ENCODE results near the gene CAMKMT. TPM values are rescaled to one million over a fixed set of nuclear protein-coding genes. Genes with fewer than 3 reads are reported as not detected.

CAMKMT gene
- total RNA-seq, 2 donors from 2014 or later, result 6.6 to 7.1 TPM

DNA sequence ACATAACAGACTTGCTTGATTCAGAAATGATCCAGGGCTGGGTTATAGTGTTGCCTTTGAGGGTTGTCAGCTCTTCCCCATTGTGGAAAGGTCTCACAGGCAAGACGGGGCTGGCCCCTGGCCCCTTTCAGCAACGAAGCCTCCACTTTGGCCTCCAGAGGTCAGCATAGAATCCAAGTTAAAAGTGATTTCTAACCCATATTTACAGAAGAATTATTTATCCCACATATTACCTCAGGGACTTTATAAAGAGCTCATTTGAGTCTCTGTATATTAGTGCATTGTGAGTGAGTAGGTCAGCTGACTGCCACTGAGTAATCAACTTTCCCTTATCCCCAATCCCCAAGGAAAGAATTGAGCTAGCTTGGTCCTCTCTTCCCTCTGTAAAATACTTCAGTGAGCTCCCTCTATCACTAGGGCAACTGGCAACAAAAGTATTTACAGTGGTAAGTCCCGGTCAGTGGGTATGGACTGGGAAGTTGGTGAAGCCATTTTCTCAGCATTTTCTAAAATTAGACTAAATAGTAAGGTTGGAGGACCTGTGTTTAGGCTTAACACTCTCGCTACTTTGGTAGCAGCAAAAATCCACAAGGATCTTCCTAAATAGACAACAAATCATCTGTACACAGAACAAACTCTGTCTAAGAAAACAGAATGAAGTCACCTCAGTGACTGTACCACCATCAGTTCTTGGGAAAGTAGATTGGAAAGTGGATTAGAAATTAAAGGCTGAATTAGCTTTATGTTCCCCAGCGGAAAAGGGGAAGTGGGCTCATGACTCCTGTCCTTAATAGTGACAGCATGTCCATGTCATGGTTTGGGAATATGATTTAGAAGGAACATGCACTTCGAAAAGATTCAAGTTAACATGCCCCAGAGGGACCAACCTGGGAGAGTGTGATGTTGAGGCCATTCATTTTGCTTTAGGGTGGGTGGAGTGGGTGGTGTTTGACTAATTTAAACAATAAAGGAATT lies 408.8 kb downstream of the CAMKMT start:
- intact Hi-C loops (cut with DNase I), result no loop called here
- no peak for ATAC-seq

DNA sequence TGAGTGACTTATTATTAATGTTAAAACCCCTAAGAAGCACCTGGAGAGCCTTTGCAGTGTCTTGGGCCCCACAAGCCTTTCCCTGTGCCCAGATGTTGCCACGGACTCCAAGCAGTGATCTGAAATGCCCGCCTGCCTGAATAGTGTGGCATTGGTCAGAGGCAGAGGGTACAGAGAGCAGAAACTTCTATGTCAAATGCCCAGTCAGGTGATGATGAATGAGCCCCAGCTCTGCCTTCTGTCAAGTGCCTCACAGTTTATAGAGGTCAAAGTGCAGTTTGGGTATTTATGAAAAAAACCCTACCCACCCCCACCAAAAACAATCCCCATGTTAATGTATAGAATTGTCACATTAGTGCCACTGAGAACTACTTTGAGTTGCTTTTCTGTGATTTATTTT lies 409.8 kb downstream of the CAMKMT start:
- intact Hi-C loops (cut with DNase I), result no loop called here
- no peak for DNase-seq
- no peak for ATAC-seq

More for the DNA sequence above, 408.8 kb downstream of the CAMKMT start:
- DNase-seq, result no peak

GRCh38 chr2:44772131-44772530 lies 410.4 kb downstream of the CAMKMT start:
- ATAC-seq, result no peak
- intact Hi-C loops (cut with DNase I), result no loop called here
- no peak for DNase-seq

GRCh38 chr2:44772669-44773378 lies 411.1 kb downstream of the CAMKMT start:
- DNase-seq (no peak), ATAC-seq (no peak)
- intact Hi-C loops (cut with DNase I), result no loop called here

GRCh38 chr2:44774826-44775492 lies 413.2 kb downstream of the CAMKMT start:
- ATAC-seq, result no peak
- intact Hi-C loops (cut with DNase I), result no loop called here
- no peak for DNase-seq

- ATAC-seq, result peak in 1 of 2 donors; percentile 36
- intact Hi-C loops (cut with DNase I), result no loop called here
- DNase-seq, result no peak
These were observed 415.3 kb downstream of the CAMKMT start for GRCh38 chr2:44777036-44777435.

- intact Hi-C loops (cut with DNase I), result no loop called here
- DNase-seq (no peak), ATAC-seq (peak in 1 of 2 donors; percentile 70)
These were observed 415.8 kb downstream of the CAMKMT start for GRCh38 chr2:44777537-44777936.

- ATAC-seq (peak; percentile 42 to 63), DNase-seq (no peak)
- intact Hi-C loops (cut with DNase I), result no loop called here
These were observed 416.5 kb downstream of the CAMKMT start for GRCh38 chr2:44778221-44778654.

- DNase-seq (no peak), ATAC-seq (no peak)
- intact Hi-C loops (cut with DNase I), result no loop called here
These were observed 417.1 kb downstream of the CAMKMT start for GRCh38 chr2:44778671-44779476.

- DNase-seq (no peak), ATAC-seq (no peak)
- intact Hi-C loops (cut with DNase I), result no loop called here
These were observed 418.0 kb downstream of the CAMKMT start for GRCh38 chr2:44779793-44780192.

DNA sequence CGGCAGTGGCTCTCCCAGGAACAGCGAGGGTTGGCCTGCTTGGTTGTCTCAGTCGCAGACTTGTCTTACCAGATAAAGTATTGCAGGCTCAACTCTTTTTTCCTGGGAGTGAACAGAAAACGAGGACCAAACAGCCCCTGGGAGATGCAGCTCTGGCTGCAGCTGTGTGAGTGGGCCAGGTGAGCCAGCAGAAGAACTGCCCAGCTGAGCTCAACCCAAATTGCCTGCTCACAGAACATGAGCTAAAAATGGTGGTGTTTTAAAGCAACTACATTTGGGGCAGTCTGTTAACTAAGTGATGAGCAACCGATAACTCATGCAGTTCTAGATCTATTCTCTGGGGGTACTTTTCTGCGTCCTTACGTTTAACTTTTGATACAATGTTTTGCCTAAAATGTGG lies 418.7 kb downstream of the CAMKMT start:
- DNase-seq (no peak), ATAC-seq (no peak)
- intact Hi-C loops (cut with DNase I), result no loop called here

DNA sequence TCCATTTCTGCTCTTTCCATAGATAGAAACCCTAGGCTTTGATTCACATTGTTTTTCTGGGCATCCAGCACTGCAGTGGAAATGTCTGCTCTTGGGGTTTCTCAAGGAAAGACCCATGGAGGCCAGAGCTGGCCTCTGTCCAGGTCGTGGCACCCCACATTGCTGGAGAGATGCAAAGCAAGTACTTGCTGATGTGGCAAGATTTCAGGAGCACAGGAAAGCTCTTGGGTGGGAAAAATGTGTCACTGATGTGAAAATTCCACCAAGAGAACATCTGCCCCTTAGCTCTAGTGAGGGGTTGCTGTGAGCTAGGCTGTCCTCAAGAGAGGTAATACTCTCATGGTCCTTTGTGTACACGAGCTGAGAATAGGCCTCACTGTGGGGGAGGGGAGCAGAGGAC lies 423.7 kb downstream of the CAMKMT start:
- intact Hi-C loops (cut with DNase I), result no loop called here
- ATAC-seq, result no peak
- no peak for DNase-seq

DNA sequence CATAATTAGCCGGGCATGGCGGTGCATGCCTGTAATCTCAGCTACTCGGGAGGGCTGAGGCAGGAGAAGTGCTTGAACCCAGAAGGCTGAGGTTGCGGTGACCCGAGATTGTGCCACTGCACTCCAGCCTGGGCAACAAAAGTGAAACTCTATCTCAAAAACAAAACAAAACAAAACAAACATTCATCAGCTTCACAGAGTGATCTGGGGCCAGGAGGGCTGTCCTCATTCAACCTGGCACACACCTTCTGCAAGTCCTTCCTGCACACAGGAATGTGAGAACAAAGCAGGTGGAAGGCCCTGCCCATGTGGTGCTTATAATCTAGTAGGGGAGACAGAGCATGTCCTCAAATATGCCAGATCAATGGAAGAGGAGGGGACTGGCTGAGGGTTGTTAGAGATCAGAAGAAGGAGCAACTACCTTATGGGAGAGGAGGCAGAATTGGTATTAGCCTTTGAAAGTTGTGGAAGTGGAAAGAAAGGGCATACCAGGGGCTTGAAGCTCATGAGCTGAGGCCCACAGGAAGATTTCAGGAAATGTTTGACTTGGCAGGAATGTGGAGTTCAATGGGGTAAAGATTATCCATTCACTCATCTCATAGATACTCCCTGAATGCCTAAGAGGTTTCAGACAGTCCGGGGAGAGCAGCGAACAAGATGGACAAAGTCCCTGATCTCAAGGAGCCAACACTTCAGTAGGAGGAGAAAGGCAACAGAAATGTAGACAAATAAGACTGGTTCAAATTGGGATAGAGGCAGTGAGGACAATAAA lies 424.5 kb downstream of the CAMKMT start:
- DNase-seq, result no peak
- intact Hi-C loops (cut with DNase I), result no loop called here

DNA sequence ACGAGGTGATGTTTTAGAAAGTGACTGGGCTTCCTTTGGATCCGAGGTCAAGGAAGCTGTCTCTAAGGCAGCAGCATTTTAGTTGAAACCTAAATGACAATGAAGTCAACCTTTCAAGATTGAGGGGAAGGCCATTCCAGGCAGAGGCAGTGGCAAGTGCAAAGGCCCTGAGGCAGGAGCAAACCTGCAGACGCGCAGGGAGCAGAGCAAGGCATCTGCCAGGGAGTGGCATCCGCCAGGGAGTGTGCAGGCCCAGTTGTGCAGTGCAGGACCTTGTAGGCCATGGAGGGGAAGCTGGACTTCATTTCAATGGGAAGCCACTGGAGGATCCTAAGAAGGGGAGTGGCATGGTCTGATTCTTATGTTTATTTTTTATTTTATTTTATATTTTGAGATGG lies 425.1 kb downstream of the CAMKMT start:
- intact Hi-C loops (cut with DNase I), result no loop called here
- ATAC-seq (no peak), DNase-seq (no peak)

More for the DNA sequence above, 424.5 kb downstream of the CAMKMT start:
- no peak for ATAC-seq

GRCh38 chr2:44787663-44788062 lies 425.9 kb downstream of the CAMKMT start:
- DNase-seq (no peak), ATAC-seq (no peak)
- intact Hi-C loops (cut with DNase I), result no loop called here

GRCh38 chr2:44789446-44789845 lies 427.7 kb downstream of the CAMKMT start:
- no peak for ATAC-seq

DNA sequence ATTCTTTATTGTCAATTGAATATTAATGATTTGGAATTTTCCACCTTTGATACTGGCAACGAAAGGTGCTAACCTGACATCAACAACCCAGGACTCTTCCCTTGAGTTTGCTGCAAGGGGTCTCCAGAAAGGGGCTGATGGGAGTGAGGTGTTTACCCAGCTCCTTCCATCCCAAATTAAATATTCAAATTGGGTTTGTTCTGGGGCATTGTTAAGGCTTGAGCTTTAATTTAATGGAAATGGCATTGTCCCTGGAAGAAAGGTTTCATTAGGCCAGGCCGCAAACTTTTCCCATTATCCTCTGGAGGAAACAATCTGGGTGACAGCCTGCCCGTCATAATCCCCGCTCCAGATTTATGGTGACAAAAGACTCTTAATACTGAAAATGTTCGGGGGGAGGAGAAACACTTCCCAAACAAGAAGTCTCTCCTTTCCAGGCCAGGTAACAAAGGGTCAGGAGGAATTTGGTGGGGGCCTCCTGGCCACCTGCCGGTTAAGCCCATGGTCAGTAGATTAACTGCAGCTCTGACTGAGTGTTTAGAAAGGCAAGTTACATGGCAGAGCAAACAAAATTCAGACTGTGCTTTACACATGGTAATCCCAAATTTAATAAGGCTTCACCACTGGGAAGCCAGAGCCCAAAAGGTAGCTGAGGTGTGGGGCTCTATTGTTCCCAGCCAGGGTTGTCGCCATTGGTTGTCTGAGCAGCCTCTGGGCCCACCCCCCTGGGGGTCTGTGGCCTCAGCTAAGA lies 428.4 kb downstream of the CAMKMT start:
- DNase-seq (no peak), ATAC-seq (no peak)
- intact Hi-C loops (cut with DNase I), result no loop called here

More at GRCh38 chr2:44789446-44789845, 427.7 kb downstream of the CAMKMT start:
- DNase-seq, result no peak
- intact Hi-C loops (cut with DNase I), result no loop called here

Data from left cardiac atrium (tissue), 4 donors.